Vagina (tissue), 2 donors: ENCODE measurements around the gene ABHD10. TPM values are rescaled to one million over a fixed set of nuclear protein-coding genes. Genes with fewer than 3 reads are reported as not detected.
A peak's percentile ranks its signal among the peaks of the same experiment; 100 is the strongest.

ENCODE experiments used
- DNase-seq, 2 donors: peaks; one replicate each; pipeline ENCODE4 v3.0.0-alpha.2; 2017; ENCODE audit errors: extremely low spot score in 2 of 2
- H3K27ac ChIP-seq: fragments of 200-600 bp; sonication (generic); one replicate; pipeline ENCODE4 v1.5.1; 2019
- H3K27me3 ChIP-seq: fragments of 200-600 bp; sonication (generic); one replicate; pipeline ENCODE4 v1.5.1; 2019
- H3K36me3 ChIP-seq, 2 donors: fragments of 200-600 bp; sonication (generic); one replicate each; pipeline ENCODE4 v1.5.1; 2017 to 2019
- H3K4me1 ChIP-seq: fragments of 200-600 bp; sonication (generic); one replicate; pipeline ENCODE4 v1.5.1; 2019
- H3K4me3 ChIP-seq, 2 donors: fragments of 200-600 bp; sonication (generic); 1 replicate in 1 of 2; 2 replicates in 1 of 2; pipeline ENCODE4 v1.5.1; 2016 to 2019
- H3K9me3 ChIP-seq: fragments of 200-600 bp; sonication (generic); one replicate; pipeline ENCODE4 v1.5.1; 2019
- CTCF ChIP-seq, 3 experiments: fragments of 450-650 bp in 2 of 3; fragments of 200-600 bp in 1 of 3; sonication (generic) in 1 of 3; IDR thresholded peaks; one replicate each; pipeline ENCODE4 v1.5.1; 2017 to 2019; ENCODE audit warnings: antibody characterized with exemption in 3 of 3, mild to moderate bottlenecking in 2 of 3, moderate library complexity in 2 of 3
- POLR2A ChIP-seq, 2 donors: fragments of 450-650 bp; IDR thresholded peaks; one replicate each; pipeline ENCODE4 v1.6.1; 2017; ENCODE audit warnings: antibody characterized with exemption in 2 of 2, mild to moderate bottlenecking in 2 of 2, moderate library complexity in 2 of 2
- POLR2AphosphoS5 ChIP-seq, 2 donors: sonication (generic); formaldehyde crosslinking; IDR thresholded peaks; one replicate each; pipeline ENCODE4 v1.9.0; 2017; ENCODE audit warnings: antibody characterized with exemption in 2 of 2, mild to moderate bottlenecking in 2 of 2, low read depth in 1 of 2; ENCODE audit not compliant: insufficient read depth in 1 of 2
- intact Hi-C: fragments of 100-400 bp; cut with DNase I; formaldehyde crosslinking; loops from one replicate; pipeline ENCODE4 v1.15.1; 2023
- total RNA-seq: library from RNA; depleted of rRNA; stranded (reverse); fragments of >200 nt; gene quantifications from one replicate; pipeline ENCODE4 v1.2.3, GENCODE V29; 2016

Gene ABHD10
- total RNA-seq, 1 donor from 2014 or later = 10.8 TPM

DNA sequence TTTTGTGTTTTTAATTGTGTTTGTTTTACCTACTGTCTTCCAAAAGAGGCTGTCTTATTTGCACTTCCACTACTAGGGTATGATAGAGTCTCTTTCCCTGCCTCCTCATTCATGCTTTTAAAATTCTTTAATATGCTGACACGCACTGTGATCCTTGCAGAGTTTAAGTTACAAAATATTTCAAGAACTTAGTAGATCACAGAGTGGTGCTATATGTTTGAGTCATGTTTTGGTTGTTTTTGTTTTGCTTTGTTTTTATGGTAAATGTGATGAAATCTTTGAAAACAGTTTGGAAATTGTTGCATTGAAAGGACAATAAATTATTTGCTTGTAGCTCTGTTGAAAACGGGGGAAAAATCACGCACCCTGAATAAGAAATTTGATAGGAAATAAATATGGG, 5.9 kb upstream of the ABHD10 start:
- peaks cover 0 to 7% of the 10 kb centered on the region in 2 donors for H3K36me3 ChIP-seq
- H3K4me3 ChIP-seq = no peak overlapping the region
- H3K4me1 ChIP-seq = no peaks in the 10 kb centered on the region
- no peaks in the 10 kb centered on the region for H3K9me3 ChIP-seq
- TF ChIP-seq CTCF (IDR thresholded peaks at IDR 0.05) (no peak), POLR2A (IDR thresholded peaks at IDR 0.05) (no peak), POLR2AphosphoS5 (IDR thresholded peaks at IDR 0.05; ENCODE audit: insufficient read depth in 1 of 2, low read depth in 1 of 2) (no peak)
- H3K27me3 ChIP-seq = no peaks in the 10 kb centered on the region
- no peak for DNase-seq
- no peak overlapping the region for H3K27ac ChIP-seq
- intact Hi-C loops = no loop called here

DNA sequence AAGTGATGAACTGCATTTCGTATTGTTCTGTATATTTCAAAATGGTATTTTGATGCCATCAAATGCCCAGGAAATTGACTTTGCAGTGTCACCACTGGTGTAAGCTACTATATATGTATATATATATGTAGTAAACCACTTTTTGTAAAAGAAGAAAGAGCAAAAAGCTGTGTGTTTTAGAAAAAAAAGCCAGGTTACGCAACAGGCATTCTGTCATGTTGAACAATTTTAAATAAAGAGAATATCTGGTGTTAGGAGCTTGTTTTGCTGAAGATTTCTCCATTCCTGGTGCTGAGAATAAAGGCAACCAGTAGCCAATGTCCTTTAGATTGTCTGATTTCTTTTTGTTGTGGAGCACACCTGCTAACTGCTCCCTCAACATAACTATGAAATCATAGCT, 3.7 kb upstream of the ABHD10 start:
- TF ChIP-seq CTCF (IDR thresholded peaks at IDR 0.05) (no peak), POLR2AphosphoS5 (IDR thresholded peaks at IDR 0.05; ENCODE audit: insufficient read depth in 1 of 2, low read depth in 1 of 2) (no peak), POLR2A (IDR thresholded peaks at IDR 0.05) (no peak)
- Histone ChIP-seq H3K36me3 (no peaks in the 10 kb centered on the region), H3K27me3 (no peaks in the 10 kb centered on the region), H3K9me3 (no peaks in the 10 kb centered on the region), H3K4me1 (peaks cover 9% of the 10 kb centered on the region), H3K27ac (no peak overlapping the region), H3K4me3 (no peak overlapping the region)
- no peak for DNase-seq
- intact Hi-C loops = no loop called here

DNA sequence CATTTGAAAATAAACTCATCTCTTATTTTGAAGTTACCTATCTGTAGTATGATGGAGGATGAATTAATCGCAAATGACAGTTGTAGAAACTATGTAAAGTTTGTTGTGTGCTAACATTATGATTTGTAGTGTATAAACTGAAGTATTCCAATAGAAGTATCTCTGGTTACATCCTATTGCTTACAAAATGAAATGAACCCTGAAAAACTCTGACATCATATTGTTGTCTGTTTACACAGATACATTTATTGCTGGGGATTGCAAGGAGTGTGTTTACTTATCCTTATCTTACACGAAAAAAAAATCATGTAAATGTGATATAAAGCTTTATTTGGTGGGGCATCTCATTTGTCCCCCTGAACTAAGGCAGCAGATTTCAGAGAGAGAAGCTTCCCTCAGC, 2.6 kb upstream of the ABHD10 start:
- Histone ChIP-seq H3K4me1 (peaks cover 20% of the 10 kb centered on the region), H3K27ac (no peak overlapping the region), H3K36me3 (no peaks in the 10 kb centered on the region), H3K27me3 (no peaks in the 10 kb centered on the region), H3K4me3 (no peak overlapping the region), H3K9me3 (no peaks in the 10 kb centered on the region)
- intact Hi-C loops = no loop called here
- TF ChIP-seq POLR2AphosphoS5 (IDR thresholded peaks at IDR 0.05; ENCODE audit: insufficient read depth in 1 of 2, low read depth in 1 of 2) = no peak
- TF ChIP-seq POLR2A (IDR thresholded peaks at IDR 0.05) = no peak
- DNase-seq = no peak

GRCh38 chr3:111979434-111980038, 710 bp downstream of the ABHD10 start:
- no peaks in the 10 kb centered on the region for H3K36me3 ChIP-seq
- peak overlapping the region; percentile 95 for H3K4me3 ChIP-seq
- peaks cover 30% of the 10 kb centered on the region for H3K4me1 ChIP-seq
- TF ChIP-seq POLR2A (IDR thresholded peaks at IDR 0.05) = no peak
- no peak for TF ChIP-seq CTCF (IDR thresholded peaks at IDR 0.05)
- TF ChIP-seq POLR2AphosphoS5 (IDR thresholded peaks at IDR 0.05; ENCODE audit: insufficient read depth in 1 of 2, low read depth in 1 of 2) = no peak
- H3K27me3 ChIP-seq = no peaks in the 10 kb centered on the region
- H3K27ac ChIP-seq = peak overlapping the region; percentile 88
- intact Hi-C loops = no loop called here
- no peaks in the 10 kb centered on the region for H3K9me3 ChIP-seq
- no peak for DNase-seq

- Histone ChIP-seq H3K27me3 (no peaks in the 10 kb centered on the region), H3K9me3 (no peaks in the 10 kb centered on the region), H3K4me1 (peaks cover 30% of the 10 kb centered on the region), H3K36me3 (no peaks in the 10 kb centered on the region), H3K4me3 (no peak overlapping the region), H3K27ac (no peak overlapping the region)
- intact Hi-C loops = no loop called here
- no peak for DNase-seq
- TF ChIP-seq CTCF (IDR thresholded peaks at IDR 0.05) (no peak), POLR2A (IDR thresholded peaks at IDR 0.05) (no peak), POLR2AphosphoS5 (IDR thresholded peaks at IDR 0.05; ENCODE audit: insufficient read depth in 1 of 2, low read depth in 1 of 2) (no peak)
Measured at GRCh38 chr3:111980716-111981456, 2.1 kb downstream of the ABHD10 start.
